ENCODE data around the gene TMEM185A.
"Not testable (repeated sequence)": the region's sequence is repeated elsewhere in the genome, so short reads cannot be mapped to it uniquely, and the experiment has no call there.

DNA sequence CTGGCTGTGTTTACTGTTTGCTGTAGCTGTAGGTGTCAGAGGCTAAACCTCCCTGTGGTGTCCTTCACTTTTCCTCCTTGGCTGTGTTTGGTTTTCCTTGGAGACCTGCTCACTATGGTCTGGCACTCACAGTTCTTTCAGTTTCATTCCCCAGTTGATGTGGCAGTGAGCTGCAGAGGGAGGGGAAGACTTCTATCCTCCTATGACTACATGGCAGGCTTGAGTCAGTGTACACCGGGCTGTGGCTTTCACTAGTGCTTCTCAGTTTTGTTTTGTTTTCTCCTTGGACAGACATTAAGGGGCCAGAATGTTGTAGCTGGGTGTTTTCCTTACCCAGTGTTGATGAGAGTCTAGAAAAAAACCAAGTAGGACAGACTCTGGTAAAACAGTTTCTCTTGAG lies 58.1 kb downstream of the TMEM185A start:
- TF ChIP-seq POLR2A, POLR2AphosphoS5 (IDR thresholded peaks at IDR 0.05): not testable (repeated sequence)
- TF ChIP-seq, protein P1, sequence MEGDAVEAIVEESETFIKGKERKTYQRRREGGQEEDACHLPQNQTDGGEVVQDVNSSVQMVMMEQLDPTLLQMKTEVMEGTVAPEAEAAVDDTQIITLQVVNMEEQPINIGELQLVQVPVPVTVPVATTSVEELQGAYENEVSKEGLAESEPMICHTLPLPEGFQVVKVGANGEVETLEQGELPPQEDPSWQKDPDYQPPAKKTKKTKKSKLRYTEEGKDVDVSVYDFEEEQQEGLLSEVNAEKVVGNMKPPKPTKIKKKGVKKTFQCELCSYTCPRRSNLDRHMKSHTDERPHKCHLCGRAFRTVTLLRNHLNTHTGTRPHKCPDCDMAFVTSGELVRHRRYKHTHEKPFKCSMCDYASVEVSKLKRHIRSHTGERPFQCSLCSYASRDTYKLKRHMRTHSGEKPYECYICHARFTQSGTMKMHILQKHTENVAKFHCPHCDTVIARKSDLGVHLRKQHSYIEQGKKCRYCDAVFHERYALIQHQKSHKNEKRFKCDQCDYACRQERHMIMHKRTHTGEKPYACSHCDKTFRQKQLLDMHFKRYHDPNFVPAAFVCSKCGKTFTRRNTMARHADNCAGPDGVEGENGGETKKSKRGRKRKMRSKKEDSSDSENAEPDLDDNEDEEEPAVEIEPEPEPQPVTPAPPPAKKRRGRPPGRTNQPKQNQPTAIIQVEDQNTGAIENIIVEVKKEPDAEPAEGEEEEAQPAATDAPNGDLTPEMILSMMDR (IDR thresholded peaks at IDR 0.05), result not testable (repeated sequence)
